ENCODE results near the gene MARCO. TPM values are rescaled to one million over a fixed set of nuclear protein-coding genes. Genes with fewer than 3 reads are reported as not detected.

The MARCO gene
- total and polyA plus RNA-seq, 2 donors (not counting 3 experiments of a cell fraction or from before 2014, with no cell fraction given), result not detected

DNA sequence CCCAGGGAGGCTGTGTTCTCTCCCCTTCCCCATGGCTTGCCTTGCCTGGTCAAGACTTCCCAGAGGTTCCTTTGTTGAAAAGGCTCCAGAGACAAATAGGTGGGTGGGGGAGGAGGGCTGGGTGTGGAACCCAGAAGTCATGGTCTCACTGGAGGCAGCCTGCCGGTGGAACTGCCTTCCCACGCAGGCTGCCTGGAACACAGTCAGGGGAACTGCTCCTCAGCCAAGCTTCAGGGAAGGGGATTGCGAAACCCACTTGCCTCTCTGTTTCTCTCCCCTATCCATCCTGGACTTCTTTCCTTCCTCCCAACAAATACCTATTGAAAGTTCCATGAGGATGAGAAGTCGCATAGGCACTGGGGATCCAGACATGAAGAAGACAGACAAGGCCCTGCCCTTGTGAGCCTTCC lies 31.6 kb downstream of the MARCO start:
- DNase-seq (ENCODE audit: low read depth, low spot score), result no peak
- CTCF ChIA-PET, result no interaction called here
- no peak overlapping the region for H3K27ac ChIP-seq (ENCODE audit: insufficient read depth, low read depth, low read length)
- BruUV-seq (replicated peaks), result no TSS peak
- H3K4me3 ChIP-seq (replicated peaks in 1 of 3; ENCODE audit: insufficient read depth in 1 of 3, low read depth in 1 of 3, low read length in 3 of 3), result no peak overlapping the region
- no peaks in the 10 kb centered on the region for H4K20me1 ChIP-seq (replicated peaks; ENCODE audit: control insufficient read depth, extremely low read depth, insufficient read depth, low read length)
- FAIRE-seq, result no peak
- dilution Hi-C loops (cut with MboI; ENCODE audit: extremely low pct_ligation_motif_present, low sequenced_read_pairs), result no loop called here
- H3K27me3 ChIP-seq (ENCODE audit: control insufficient read depth in 2 of 2, insufficient read depth in 2 of 2, low read length in 2 of 2), result no peaks in the 10 kb centered on the region
- no peaks in the 10 kb centered on the region for H3K79me2 ChIP-seq (ENCODE audit: control insufficient read depth, insufficient read depth, low read length)
- POLR2A ChIA-PET, result no interaction called here
- TF ChIP-seq GATA2 (IDR thresholded peaks at IDR 0.05; ENCODE audit: insufficient read depth, insufficient read length, low read depth, low read length) (no peak), JUN (IDR thresholded peaks at IDR 0.05; ENCODE audit: borderline replicate concordance, insufficient read depth, insufficient read length, low read depth) (no peak), POLR2A (IDR thresholded peaks at IDR 0.05; ENCODE audit: low read depth, low read length) (no peak), MYC (IDR thresholded peaks at IDR 0.05; ENCODE audit: low read depth, low read length) (no peak), POLR2AphosphoS5 (IDR thresholded peaks at IDR 0.05; ENCODE audit: insufficient read depth, low read depth, low read length) (no peak), EZH2 (IDR thresholded peaks at IDR 0.05; ENCODE audit: borderline replicate concordance, low read depth, low read length, severe bottlenecking) (no peak), FOS (IDR thresholded peaks at IDR 0.05; ENCODE audit: borderline replicate concordance, insufficient read depth, low read length) (no peak)
- TF ChIP-seq, protein P1, sequence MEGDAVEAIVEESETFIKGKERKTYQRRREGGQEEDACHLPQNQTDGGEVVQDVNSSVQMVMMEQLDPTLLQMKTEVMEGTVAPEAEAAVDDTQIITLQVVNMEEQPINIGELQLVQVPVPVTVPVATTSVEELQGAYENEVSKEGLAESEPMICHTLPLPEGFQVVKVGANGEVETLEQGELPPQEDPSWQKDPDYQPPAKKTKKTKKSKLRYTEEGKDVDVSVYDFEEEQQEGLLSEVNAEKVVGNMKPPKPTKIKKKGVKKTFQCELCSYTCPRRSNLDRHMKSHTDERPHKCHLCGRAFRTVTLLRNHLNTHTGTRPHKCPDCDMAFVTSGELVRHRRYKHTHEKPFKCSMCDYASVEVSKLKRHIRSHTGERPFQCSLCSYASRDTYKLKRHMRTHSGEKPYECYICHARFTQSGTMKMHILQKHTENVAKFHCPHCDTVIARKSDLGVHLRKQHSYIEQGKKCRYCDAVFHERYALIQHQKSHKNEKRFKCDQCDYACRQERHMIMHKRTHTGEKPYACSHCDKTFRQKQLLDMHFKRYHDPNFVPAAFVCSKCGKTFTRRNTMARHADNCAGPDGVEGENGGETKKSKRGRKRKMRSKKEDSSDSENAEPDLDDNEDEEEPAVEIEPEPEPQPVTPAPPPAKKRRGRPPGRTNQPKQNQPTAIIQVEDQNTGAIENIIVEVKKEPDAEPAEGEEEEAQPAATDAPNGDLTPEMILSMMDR (IDR thresholded peaks at IDR 0.05; ENCODE audit: extremely low read depth in 1 of 2, insufficient read depth in 1 of 2, low read depth in 1 of 2, low read length in 2 of 2), result no peak
- TF ChIP-seq, protein P2, sequence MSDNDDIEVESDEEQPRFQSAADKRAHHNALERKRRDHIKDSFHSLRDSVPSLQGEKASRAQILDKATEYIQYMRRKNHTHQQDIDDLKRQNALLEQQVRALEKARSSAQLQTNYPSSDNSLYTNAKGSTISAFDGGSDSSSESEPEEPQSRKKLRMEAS (IDR thresholded peaks at IDR 0.05; ENCODE audit: insufficient read depth, insufficient read length), result no peak
- H3K9me3 ChIP-seq (replicated peaks; ENCODE audit: control insufficient read depth, insufficient read depth, low read length), result no peaks in the 10 kb centered on the region
- no peak overlapping the region for H2AFZ ChIP-seq (ENCODE audit: low read depth, low read length)
- intact Hi-C loops (cut with micrococcal nuclease), result no loop called here
- H3K36me3 ChIP-seq (ENCODE audit: control insufficient read depth in 2 of 2, extremely low read depth in 1 of 2, insufficient read depth in 2 of 2, low read length in 2 of 2), result no peaks in the 10 kb centered on the region
- no peak overlapping the region for H3K4me2 ChIP-seq (ENCODE audit: insufficient read depth, low read length)
- H3K9me1 ChIP-seq (replicated peaks; ENCODE audit: control insufficient read depth, extremely low read depth, insufficient read depth, low read length), result no peaks in the 10 kb centered on the region
- no peaks in the 10 kb centered on the region for H3K4me1 ChIP-seq (ENCODE audit: control insufficient read depth, extremely low read depth, insufficient read depth, low read length)
- H3K9ac ChIP-seq (replicated peaks; ENCODE audit: extremely low read depth, insufficient read depth, low read length), result no peak overlapping the region
